ENCODE measurements around the gene ARHGAP4. TPM values are rescaled to one million over a fixed set of nuclear protein-coding genes. Genes with fewer than 3 reads are reported as not detected.

ARHGAP4 gene
- total and polyA plus RNA-seq, 2 of the 4 experiments (the other 2 are of a cell fraction) = 0.18 to 0.72 TPM

- no peak overlapping the region for H3K18ac ChIP-seq (ENCODE audit: low read depth, low read length)
- peaks cover 85% of the 10 kb centered on the region for H3K36me3 ChIP-seq (ENCODE audit: control insufficient read depth, insufficient read depth, low read length)
- DNase-seq = no peak
- intact Hi-C loops (cut with micrococcal nuclease) (no loop called here), in situ Hi-C loops (cut with MboI; ENCODE audit: low sequenced_read_pairs) (loop anchor here (10.0 kb wide), 1 partner anchor 195 kb away; the partner anchor contains the start of gene PLXNB3), dilution Hi-C loops (cut with HindIII; ENCODE audit: low sequenced_read_pairs, unreplicated experiment) (no loop called here)
- no peak overlapping the region for H2BK5ac ChIP-seq (ENCODE audit: low read depth, low read length, poor library complexity, severe bottlenecking)
- no peak overlapping the region for H3K9ac ChIP-seq (ENCODE audit: low read depth, low read length)
- H3K14ac ChIP-seq (replicated peaks; ENCODE audit: low read depth, low read length) = no peak overlapping the region
- ChIA-PET CTCF (no interaction called here), POLR2A (ENCODE audit: unreplicated experiment) (no interaction called here)
- no peaks in the 10 kb centered on the region for H3K9me3 ChIP-seq (ENCODE audit: control insufficient read depth, insufficient read depth, low read length)
- H3K27ac ChIP-seq (ENCODE audit: insufficient read depth, low read length) = no peak overlapping the region
- 85% methylated on average over 6 of the region's 15 CpGs; no CpG with 5 or more reads in 1 of the 2 experiments for WGBS, 2 experiments (ENCODE audit: extremely low coverage in 2 of 2, insufficient read length in 1 of 2)
- H2AFZ ChIP-seq (replicated peaks; ENCODE audit: low read length, poor library complexity) = no peak overlapping the region
- no peak overlapping the region for H2AK5ac ChIP-seq (ENCODE audit: low read depth, low read length)
- H4K8ac ChIP-seq (ENCODE audit: low read depth in 2 of 2, low read length in 2 of 2) = no peak overlapping the region
- no peak overlapping the region for H2BK20ac ChIP-seq (ENCODE audit: low read depth, low read length)
- H3K9me1 ChIP-seq (ENCODE audit: insufficient read depth, low read length) = no peaks in the 10 kb centered on the region
- no peak for TF ChIP-seq MXI1 (IDR thresholded peaks at IDR 0.05; ENCODE audit: borderline replicate concordance, low read depth, low read length)
- TF ChIP-seq SMC3 (IDR thresholded peaks at IDR 0.05; ENCODE audit: low read depth, low read length) = no peak
- TF ChIP-seq CEBPB (IDR thresholded peaks at IDR 0.05; ENCODE audit: low read depth, low read length) = no peak
- TF ChIP-seq ELK1 (IDR thresholded peaks at IDR 0.05; ENCODE audit: borderline replicate concordance, low read depth, low read length) = no peak
- no peak for TF ChIP-seq RAD21 (IDR thresholded peaks at IDR 0.05; ENCODE audit: low read length)
- TF ChIP-seq USF2 (IDR thresholded peaks at IDR 0.05; ENCODE audit: low read depth, low read length) = no peak
- no peak for TF ChIP-seq RCOR1 (IDR thresholded peaks at IDR 0.05; ENCODE audit: insufficient replicate concordance, low read length)
- TF ChIP-seq POLR2A (IDR thresholded peaks at IDR 0.05; ENCODE audit: low read depth, low read length) = no peak
- TF ChIP-seq FOS (IDR thresholded peaks at IDR 0.05; ENCODE audit: low read depth, low read length) = no peak
- TF ChIP-seq RFX5 (IDR thresholded peaks at IDR 0.05; ENCODE audit: low read depth, low read length) = no peak
- TF ChIP-seq CTCF (conservative IDR thresholded peaks at IDR 0.05; ENCODE audit: low read depth, low read length) = no peak
- no peak for TF ChIP-seq MAFK (IDR thresholded peaks at IDR 0.05; ENCODE audit: low read depth, low read length)
- TF ChIP-seq NFE2L2 (IDR thresholded peaks at IDR 0.05; ENCODE audit: low read depth, low read length) = no peak
- no peak for TF ChIP-seq BHLHE40 (IDR thresholded peaks at IDR 0.05; ENCODE audit: low read depth, low read length)
- no peak for TF ChIP-seq CHD1 (IDR thresholded peaks at IDR 0.05; ENCODE audit: low read depth, low read length)
- TF ChIP-seq MAZ (IDR thresholded peaks at IDR 0.05; ENCODE audit: borderline replicate concordance, low read depth, low read length) = no peak
- H3K23ac ChIP-seq (ENCODE audit: low read depth, low read length) = no peak overlapping the region
- no peaks in the 10 kb centered on the region for H3K27me3 ChIP-seq (ENCODE audit: control insufficient read depth, insufficient read depth, low read length)
- no peak overlapping the region for H3K4ac ChIP-seq (ENCODE audit: low read depth, low read length)
- no peak overlapping the region for H3K4me2 ChIP-seq (ENCODE audit: low read depth, low read length)
- no peaks in the 10 kb centered on the region for H3K4me1 ChIP-seq (ENCODE audit: control insufficient read depth, insufficient read depth, low read length)
- H3K79me1 ChIP-seq (ENCODE audit: low read depth in 1 of 2, low read length in 2 of 2) = peaks cover 5 to 9% of the 10 kb centered on the region in 2 experiments
- H2AK9ac ChIP-seq (replicated peaks; ENCODE audit: low read depth, low read length, poor library complexity) = no peak overlapping the region
- no peak overlapping the region for H4K91ac ChIP-seq (ENCODE audit: insufficient read depth, low read depth, low read length)
- H2BK120ac ChIP-seq (ENCODE audit: low read depth, low read length) = no peak overlapping the region
- no peak for ATAC-seq (ENCODE audit: low read depth)
- no peak overlapping the region for H3K56ac ChIP-seq (ENCODE audit: extremely low read depth, insufficient read depth, low read length)
- H2BK15ac ChIP-seq (ENCODE audit: low read depth, low read length) = no peak overlapping the region
- BruUV-seq (replicated peaks) = no TSS peak
- peaks cover 20% of the 10 kb centered on the region for H4K20me1 ChIP-seq (ENCODE audit: insufficient read depth, low read length)
- H3K4me3 ChIP-seq (ENCODE audit: insufficient read depth, low read depth, low read length) = no peak overlapping the region
- no peak overlapping the region for H4K5ac ChIP-seq (ENCODE audit: low read depth, low read length)
These were observed 33.6 kb upstream of the ARHGAP4 start for GRCh38 chrX:153959649-153960048.

All from IMR-90 (cell line).